Fibroblast of upper back skin (primary cell): ENCODE data around the gene CERS6.

Source experiments
- DNase-seq: peaks from one replicate; pipeline ENCODE4 v3.0.0-alpha.2; 2013

Gene CERS6

DNA sequence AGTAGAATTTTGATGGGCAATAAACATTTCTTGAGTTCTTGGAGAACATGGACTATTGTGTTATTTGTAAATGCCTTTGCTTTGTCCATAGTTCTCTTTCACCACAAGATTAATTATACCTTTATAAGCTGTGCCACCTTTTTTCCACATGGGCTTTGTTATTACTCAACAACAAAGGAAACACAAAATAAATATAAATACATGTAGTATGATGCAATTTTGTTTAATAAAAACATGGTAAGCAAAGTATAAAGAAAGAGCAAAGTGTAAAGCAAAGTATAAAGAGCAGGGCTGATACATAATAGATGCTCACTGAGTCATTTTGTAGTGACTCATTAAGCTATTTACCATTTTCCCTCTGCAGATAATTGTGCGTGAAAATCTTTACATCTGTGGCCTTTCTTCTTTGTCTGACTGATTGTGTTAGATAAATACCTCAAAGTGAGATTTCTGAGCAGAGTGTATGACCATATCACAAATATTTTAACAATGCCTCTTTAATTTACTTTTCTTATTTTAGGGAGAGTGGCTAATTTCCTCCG, 80.9 kb downstream of the CERS6 start:
- DNase-seq: no peak

DNA sequence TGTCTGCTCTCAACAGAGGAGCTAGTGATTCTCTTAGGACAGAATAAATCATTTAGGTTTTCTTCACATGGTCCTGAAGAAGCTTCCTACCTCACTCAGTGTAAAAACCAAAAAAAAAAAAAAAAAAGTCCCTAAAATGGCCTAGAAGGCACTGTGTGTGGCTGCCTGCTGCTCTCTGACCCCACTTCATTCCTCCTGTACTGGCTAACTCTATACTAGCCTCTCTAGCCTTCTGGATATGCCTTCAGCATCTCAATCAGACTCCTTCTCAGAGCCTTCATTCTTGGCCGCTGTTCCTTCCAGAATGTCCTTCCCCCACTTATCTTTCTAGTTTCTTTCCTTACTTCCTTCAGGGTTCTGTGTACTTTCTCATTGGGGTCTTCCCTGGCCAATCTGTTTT, 82.1 kb downstream of the CERS6 start:
- DNase-seq: no peak

DNA sequence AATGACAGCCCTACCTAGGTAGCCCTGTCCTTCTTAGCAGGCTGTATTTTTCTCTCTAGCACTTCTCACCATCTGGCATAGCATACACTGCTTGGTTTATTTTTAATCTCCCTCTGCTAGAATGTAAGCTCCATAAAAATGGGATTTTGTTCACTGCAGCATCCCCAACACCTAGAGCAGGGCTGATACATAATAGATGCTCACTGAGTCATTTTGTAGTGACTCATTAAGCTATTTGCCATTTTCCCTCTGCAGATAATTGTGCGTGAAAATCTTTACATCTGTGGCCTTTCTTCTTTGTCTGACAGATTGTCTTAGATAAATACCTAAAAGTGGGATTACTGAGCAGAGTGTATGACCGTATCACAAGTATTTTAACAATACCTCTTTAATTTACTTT, 82.5 kb downstream of the CERS6 start:
- DNase-seq: peak; percentile 34

DNA sequence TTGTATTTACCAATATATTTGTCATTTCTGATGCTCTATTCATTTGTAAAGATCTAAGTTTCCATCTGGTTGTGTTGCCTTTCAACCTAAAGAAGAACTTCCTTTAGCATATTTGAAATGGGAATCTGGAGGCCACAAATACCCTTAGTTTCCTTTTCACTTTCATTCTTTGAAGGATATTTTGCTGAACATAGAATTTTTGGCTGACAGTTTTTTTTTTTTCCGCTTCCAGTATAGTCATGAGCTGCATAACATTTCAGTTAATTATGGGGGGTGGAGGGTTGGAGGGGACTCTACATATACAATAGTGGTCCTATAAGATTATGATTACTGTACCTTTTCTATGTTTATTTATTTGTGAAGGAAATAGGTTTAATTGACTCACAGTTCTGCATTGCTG, 83.9 kb downstream of the CERS6 start:
- DNase-seq: no peak

DNA sequence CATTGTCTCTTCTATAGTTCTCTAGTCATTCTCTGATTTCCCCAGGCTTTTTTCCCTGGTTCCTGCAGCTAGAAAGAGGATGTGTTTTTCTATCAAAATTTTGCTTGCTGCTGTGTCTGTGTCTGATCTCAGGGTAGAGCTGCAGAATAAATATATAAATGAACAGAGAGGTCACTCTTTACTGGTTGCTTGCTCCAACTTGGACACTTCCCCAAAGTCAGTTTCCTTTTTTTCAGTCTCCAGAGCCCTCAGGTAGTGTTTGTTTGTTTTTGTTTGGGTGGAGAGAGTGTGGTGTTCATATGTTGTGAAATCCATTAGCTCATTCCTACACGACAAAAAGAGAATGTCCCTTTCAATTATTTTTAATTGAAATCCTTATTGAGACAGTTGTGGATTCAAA, 85.8 kb downstream of the CERS6 start:
- no peak for DNase-seq

DNA sequence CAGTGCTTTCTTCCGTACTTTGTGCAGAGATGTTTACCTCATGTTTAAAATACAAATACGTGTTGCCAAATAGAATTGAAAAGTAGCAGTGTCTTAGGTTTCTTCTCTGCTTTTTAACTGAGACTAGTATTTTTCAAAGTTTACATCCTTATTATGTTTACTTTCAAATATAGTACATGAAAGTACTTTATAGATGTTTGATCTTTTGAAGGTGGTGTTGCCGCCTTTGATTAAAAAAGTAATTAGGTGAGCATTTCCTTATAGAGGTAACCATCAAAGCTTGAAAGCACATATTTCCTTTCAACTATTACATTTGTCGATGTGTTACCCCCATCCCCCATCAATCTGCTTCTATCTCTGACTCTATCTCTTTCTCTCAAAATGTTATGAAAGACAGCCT, 87.0 kb downstream of the CERS6 start:
- no peak for DNase-seq

DNA sequence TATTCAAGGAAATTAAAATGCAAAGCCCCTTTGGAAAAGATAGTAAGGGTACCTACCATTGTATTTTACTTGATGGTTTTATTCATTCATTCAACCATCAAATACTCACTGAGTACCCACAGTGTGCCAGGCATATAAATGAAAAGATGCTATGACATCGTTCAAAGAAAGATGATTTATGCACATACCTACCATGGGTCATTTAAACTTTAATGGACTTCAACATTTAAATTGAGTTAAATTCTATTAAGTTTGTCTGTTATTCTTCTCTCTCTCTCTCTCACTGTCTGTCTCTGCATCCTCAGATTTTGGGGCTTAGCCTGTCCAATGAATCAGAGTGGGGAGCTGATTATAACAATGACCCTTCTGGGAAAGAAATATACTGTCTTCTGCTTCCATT, 87.9 kb downstream of the CERS6 start:
- no peak for DNase-seq

DNA sequence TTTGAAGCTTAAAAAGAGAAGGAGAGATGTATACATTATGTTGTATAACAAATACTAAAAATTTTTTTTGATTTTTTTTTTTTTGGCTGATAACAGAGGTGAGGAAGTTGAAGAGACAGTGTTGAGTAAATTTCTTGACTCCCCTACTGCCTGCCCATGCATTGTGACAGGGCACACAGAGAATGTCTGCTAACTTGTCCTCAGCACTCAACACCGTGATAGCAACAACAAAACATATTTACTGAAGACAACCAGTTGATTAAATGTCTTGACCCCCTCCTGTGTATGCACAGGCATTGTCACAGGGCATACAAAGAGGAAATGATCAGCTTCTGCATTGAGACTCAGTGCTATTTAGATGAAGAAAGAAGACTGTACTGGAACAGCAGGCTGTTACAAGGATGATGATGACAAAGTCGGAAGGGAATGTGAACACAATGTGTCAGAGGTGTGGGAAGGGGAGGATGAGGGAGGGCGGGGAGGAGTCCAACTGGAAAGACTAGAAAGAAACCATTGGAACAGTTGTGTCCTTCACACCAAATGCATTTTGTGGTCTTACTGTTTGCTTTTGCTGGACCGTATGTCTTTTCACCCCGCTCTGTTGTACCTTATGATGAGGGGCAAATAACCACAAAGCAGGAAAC, 89.5 kb downstream of the CERS6 start:
- peak; percentile 90 for DNase-seq

DNA sequence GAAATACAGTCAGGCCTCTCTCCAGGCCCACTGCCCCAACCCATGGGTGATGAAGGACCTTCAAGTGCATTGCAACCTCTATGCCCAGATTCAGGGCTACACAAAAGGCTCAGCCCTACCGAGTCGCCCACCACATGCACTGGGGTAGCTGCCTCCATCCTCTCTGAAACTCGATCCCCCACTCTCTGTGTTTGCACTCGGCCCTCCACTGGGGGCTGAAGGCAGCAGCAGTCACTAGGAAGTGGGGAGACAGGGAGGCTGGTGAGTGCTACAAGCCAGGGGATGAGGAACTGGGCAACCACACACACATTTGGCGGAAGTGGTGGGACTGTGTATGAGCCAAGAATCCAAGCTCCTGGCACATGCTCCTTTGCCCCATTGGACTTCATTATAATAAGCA, 94.6 kb downstream of the CERS6 start:
- DNase-seq: no peak

DNA sequence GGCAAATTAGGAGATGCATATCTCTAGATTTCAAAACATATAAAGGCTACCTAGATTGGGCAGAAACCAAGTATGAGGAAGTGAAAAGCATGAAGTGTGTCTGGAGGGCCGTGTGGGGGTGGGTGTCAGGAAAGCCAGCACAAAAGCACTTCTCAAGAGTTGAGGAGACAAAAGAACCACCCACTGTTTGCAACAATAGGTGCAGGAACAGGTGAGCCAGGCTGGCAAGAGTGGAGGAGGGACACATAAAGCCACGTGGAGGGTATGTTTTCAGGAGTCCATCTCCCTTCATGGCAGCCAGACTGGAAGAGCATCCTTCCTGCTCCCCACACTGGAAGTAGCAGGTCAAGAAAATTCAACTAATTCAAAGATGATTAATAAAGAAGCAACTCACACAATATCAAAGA, 96.4 kb downstream of the CERS6 start:
- no peak for DNase-seq

DNA sequence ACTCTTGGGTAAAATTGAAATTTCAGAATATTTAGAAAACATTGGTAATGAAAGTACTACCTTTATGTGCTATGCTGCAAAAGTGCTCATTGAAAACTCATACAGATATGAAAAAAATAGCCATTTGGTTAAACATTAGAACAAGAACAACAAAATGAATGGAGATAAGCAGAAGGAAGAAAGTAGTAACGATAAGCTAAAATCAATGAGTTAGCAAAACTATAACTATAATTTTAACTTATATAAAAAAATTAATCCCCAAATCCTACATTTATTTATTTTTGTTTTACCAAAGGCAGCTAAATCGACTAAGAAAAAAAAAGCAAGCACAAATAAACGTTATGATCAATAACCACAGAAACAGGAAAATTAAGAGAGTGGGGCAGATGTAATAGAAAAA, 99.2 kb downstream of the CERS6 start:
- DNase-seq: no peak

DNA sequence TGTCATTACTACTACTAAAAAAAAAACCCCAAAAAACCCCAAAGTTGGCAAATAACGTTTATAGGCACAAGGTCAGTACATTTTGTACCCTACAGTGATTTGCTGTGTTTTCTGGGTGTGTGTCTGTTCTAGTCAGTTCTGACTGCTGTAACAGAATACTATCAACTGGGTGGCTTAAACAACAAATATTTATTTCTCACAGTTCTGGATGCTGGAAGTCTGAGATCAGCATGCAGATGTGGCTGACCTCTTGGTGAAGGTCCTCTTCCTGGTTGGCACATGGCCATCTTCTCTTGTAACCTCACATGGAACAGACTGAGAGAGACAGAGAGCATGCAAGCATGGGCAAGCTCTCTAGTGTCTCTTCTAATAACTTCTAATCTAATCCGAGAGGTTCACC, 103.1 kb downstream of the CERS6 start:
- no peak for DNase-seq

DNA sequence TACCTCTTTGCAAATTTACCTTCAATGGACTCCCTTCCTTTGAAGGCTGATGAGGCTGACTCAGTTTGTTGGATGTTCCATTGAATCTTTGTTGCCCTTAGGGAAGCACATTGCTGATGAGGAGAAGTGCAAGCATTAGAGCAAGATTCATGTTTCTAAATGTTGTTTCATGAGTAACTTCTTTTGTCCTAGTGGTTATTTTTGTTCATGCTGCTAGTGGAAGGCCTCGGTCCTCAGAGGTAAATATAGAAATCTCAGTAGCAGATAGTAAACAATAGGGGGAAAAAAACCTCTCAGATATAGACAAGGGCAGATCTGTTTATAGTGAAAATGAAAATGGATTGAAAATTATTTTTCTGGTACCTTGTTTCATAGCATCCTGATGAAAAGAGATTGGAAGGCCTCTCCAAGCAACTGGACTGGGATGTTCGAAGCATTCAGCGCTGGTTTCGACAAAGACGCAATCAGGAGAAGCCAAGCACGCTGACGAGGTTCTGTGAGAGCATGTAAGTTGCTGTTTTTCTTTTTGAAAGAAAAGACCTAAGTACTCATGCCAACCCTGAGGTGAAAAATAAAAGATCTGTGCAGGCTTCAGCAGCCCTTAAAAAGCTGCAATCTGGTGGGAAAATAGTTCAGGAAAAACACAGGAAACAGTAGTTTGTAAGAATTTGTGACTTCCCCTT, 104.9 kb downstream of the CERS6 start:
- no peak for DNase-seq

DNA sequence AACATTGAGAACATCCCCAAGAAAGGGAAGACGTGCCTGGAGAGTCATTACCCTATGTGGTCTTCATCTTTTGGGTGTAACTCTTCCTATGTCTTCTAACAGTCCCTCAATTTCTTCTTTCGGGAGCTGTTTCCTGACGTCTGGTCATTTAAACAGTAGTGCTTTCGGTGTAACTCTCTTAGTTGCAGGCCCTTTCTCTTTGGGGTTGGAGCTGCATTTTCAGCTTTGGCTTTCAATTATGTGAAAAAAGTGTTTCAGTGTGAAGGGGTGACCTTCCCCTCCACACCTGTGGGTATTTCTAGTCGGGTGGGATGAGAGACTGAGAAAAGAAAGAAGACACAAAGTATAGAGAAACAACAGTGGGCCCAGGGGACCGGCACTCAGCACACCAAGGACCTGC, 105.9 kb downstream of the CERS6 start:
- DNase-seq: no peak

DNA sequence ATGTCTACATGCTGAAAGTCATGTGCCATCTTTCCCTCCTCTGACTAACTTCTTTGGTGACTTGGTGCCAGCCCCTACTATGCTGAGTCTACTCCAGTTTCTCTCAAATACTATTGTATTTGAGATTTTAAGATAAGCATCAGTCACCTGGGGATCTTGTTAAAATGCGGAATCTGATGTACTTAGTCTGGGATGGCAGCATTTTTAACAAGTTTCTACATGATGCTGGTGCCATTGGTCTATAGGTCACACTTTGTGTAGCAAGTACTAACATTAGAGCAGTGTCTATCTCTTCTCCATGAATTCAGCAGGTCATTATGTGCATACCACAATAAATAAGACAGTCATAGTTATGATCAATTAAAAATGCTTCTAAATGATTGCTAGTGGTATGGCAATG, 106.9 kb downstream of the CERS6 start:
- DNase-seq: no peak

DNA sequence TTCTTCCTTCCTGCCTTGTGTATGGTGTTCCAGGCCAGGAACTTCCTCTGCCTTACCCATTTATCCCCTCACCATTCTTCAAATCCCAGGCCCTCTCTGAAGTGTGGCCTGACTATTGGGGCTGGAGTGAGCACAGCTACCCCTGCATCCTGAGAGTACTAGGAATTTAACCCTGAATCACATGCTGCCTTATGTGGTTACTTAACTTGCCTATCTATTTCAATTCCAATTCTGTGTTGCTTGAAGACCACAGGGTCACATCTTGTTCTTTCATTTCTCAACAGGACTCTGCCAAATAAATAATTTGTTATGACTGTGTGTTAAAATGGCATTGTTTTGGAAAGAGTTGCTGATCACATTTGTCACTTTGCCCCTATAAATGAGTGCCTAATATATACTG, 108.6 kb downstream of the CERS6 start:
- DNase-seq: no peak

DNA sequence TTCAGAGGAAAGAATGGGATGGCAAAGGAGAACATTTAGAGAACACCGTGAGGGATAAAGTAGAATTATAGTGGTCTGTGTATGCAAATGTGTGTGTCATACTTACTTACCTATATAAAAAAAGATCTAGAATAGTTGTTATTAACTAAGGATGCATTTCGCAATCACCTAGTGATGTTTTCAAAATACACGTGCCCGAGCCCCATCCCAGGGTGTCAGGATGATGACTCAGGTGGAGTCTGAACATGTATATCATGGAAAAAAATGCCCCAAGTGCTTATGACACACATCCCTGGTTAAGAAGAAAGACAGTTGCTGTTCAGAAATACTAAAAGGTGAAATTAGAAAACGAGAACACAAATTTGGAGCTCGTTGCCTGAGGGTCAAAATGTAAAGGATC, 109.0 kb downstream of the CERS6 start:
- DNase-seq: peak; percentile 37

DNA sequence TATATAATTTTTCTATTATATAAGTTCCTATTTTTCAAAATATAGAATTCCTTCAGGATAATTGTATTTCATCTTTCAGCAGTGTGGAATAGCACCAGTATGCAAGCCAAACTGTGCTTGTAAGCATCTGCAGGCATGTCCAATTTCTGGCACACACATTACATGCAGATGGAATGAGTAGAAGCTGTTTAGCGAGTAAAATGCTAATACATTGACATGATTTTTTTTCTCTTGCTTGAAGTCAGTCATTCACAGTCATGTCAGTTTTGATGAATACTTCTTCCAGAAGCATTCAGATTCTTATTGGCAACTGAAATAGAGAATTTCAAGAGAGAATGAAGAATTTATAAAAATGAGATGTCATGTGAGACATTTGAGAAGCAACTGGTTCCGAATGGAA, 109.4 kb downstream of the CERS6 start:
- peak; percentile 12 for DNase-seq

DNA sequence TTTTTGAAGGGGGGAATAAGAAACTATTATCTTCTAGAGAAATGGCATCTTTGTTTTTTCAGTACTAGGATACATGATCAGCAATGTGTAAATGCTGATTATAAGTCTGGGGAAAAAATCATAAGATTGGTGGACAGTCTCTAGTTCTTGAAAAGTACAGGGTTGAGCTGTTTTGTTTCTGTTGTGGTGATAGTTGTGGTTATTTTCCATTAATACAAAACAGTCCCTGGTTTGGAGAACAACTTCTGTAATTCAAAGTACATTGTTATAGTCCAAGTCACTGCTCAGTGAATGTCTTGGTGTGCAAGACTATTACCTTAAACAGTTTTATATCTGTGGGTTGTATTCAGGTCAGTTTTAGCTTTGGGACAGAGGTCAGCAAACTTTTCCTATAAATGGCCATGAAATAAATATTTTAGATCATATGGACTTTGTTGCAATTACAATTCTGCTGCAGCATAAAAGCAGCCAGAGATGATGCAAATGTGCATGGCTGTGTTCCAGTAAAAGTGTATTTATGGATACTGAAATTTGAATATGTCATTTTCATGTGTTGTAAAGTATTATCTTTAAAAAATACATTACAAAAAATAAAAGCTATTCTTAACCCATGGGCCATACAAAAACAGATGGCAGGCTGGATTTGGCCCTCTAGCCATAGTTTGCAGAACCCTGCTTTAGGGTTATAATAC, 111.0 kb downstream of the CERS6 start:
- DNase-seq: no peak

DNA sequence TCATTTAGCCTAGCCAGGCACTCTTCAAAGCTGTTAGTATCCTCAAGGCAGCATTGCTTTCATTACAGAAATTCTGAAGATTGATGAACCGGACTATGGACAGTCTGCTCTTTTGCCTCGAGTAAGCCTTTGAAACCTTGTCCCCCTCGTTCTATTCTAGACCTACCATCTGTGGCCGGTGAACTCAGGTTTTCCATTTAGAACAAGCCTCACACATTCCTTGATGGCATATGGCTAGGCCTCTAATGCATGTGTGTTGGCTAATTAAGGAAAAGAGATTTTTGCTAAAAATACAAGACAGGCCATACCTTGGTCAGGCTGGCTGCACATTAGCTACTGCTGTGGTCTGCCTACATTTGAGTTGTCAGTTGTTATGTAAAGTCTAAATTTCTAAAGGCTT, 111.8 kb downstream of the CERS6 start:
- no peak for DNase-seq

DNA sequence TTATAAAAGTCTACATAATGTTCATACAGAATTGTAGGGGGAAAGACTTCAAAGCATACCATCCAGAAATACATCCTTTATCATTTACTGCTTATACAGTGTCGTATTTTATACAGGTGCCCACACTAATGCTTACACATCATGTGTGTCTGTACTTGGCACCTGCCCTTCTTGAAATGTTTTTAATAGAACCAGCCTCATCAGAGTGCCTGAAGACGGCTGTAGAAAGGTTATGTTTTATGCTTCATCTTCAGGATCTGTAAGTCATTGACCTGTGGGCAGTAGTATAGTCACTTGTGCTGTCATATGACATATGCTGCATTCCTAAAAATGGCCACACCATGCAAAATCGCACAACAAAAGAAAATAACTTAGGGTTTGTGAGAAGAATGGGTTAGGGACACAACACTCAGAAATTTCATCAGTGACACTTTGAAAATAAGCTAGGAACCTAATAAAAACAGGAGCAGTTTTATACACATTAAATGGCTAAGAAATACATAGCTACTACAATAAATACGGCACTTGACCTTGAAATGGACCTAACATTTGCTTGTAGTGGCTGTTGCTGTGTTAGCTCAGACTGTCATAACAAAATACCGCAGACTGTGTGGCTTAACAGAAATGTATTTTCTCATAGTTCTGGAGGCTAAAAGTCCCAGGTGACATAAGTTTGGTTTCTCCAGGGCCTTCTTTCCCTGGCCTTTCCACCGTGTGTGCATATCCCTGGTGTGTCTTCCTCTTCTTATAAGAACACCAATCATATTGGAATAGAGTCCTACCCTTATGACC, 112.6 kb downstream of the CERS6 start:
- peak; percentile 22 for DNase-seq

DNA sequence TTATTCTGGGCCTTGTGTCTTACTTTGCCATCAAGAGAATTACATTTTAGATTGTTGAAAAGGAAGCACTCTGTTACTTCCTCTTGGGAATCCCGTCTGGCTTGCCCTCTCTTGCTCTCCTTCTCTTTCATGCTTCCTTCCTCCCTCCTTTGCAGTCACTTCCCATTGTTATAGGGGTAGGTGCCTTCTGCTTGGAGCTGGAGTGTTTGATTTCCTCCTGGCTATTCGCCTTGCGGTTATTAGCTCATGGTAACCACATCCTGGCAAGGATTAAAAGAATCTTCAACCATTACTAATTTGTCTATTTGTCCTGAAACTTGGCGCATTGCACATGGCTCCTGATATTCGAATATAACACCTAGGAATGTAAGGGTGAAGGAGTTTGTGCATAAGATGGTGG, 115.0 kb downstream of the CERS6 start:
- DNase-seq: peak; percentile 13

DNA sequence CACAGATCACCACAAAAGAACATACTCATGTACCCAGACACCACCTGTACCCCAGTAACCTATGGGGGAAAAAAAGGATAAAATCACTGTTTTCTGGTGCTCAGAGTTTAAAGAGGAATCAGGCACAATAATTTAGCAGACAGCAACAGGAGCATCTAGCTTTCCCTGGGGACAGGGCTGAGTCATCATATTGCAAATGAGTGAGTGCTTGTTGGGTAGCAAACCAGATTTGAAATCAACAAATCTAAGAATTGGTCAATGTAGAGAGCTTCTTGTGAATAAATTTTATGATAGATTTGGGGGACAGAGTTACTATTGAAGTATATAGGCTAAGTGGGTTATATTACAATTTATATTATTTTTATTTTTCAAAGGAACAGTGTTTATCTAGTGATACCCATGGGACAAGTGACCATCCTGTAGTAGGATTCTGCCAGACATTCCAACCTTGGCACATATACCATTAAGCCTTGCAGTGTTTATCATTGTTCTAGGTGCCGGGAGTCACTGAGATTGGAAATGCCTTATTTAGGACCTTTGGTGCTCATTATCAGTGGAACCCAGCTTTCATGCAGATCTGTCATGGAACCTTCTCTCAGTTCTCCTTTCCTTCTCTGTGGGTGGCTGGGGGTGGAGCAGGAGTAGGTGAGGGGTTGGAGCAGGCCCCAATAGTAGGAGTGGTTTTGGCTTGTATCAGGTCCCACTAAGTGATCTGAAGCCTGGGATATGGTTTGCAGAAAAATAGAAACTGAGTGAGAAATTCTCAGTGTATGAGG, 117.2 kb downstream of the CERS6 start:
- DNase-seq: peak; percentile 66
